ENCODE data around the gene SLC7A11. TPM values are rescaled to one million over a fixed set of nuclear protein-coding genes. Genes with fewer than 3 reads are reported as not detected.

The SLC7A11 gene
- total and polyA plus RNA-seq, 10 of the 15 experiments (the other 5 are each of a cell fraction or from before 2014, with no cell fraction given), result 1.6 to 9.8 (median 3.5) TPM

- TF ChIP-seq CTCF (IDR thresholded peaks at IDR 0.05 in 2 of 3, conservative IDR thresholded peaks at IDR 0.05 in 1 of 3; ENCODE audit: control insufficient read depth in 2 of 3, extremely low read depth in 1 of 3, insufficient read depth in 1 of 3, low read depth in 3 of 3, low read length in 3 of 3) (no peak), SMAD1 (IDR thresholded peaks at IDR 0.05; ENCODE audit: low read depth, partially characterized antibody) (no peak)
Observed at GRCh38 chr4:138224614-138225013, 17.5 kb downstream of the SLC7A11 start (continued).

- Histone ChIP-seq H3K9me3 (replicated peaks; ENCODE audit: control insufficient read depth, insufficient read depth, low read length) (no peaks in the 10 kb centered on the region), H3K4me2 (ENCODE audit: control insufficient read depth, insufficient read depth) (no peak overlapping the region), H3K27ac (ENCODE audit: control insufficient read depth, insufficient read depth) (no peak overlapping the region), H4K20me1 (ENCODE audit: control insufficient read depth, insufficient read depth) (no peaks in the 10 kb centered on the region), H3K36me3 (ENCODE audit: control insufficient read depth in 2 of 2, insufficient read depth in 2 of 2, low read length in 1 of 2) (no peaks in the 10 kb centered on the region), H3K9ac (ENCODE audit: control insufficient read depth, insufficient read depth, low read length) (no peak overlapping the region), H3K27me3 (replicated peaks in 1 of 2; ENCODE audit: control insufficient read depth in 2 of 2, insufficient read depth in 2 of 2, low read length in 1 of 2) (no peaks in the 10 kb centered on the region), H3K79me2 (ENCODE audit: control insufficient read depth, insufficient read depth, low read length) (no peaks in the 10 kb centered on the region), H3K4me1 (ENCODE audit: control insufficient read depth, insufficient read depth, low read length) (no peaks in the 10 kb centered on the region), H3K4me3 (no peak overlapping the region), H2AFZ (ENCODE audit: control insufficient read depth, low read depth, low read length) (peak overlapping the region; percentile 20; the same call in 1 of the 2 replicates)
- SMC1A ChIA-PET (ENCODE audit: uncharacterized antibody, unreplicated experiment), result interaction anchor here (0.5 to 1.9 kb wide), 7 partner anchors 10 to 838 kb away, joined by 3 to 14 read pairs (median 4); partner anchors contain the start of gene SLC7A11
- no TSS peak for BruUV-seq (replicated peaks)
- RAD21 ChIA-PET (ENCODE audit: unreplicated experiment), result interaction anchor here (1.0 to 1.2 kb wide), 3 partner anchors 14 to 33 kb away, joined by 3 to 5 read pairs (median 5); partner anchors contain the start of gene SLC7A11
- in situ Hi-C loops (cut with MboI) (loop anchor here (25.0 kb wide), 1 partner anchor 1089 kb away; the partner anchor contains the start of genes NAA15 and NDUFC1), intact Hi-C loops (cut with micrococcal nuclease; ENCODE audit: unreplicated experiment) (no loop called here)
- CTCF ChIA-PET, result interaction anchor here (0.9 to 1.0 kb wide), 2 partner anchors 9 to 19 kb away, joined by 3 read pairs; no protein-coding TSS in a partner anchor
- WGBS (ENCODE audit: insufficient coverage, insufficient replicate concordance, low lambda C conversion rate, missing lambda C conversion rate), result 67% methylated on average over 4 of the region's 4 CpGs
- DNase-seq (ENCODE audit: low read depth, low spot score), result no peak
- ATAC-seq, result peak; percentile 76
- TF ChIP-seq NFYB (IDR thresholded peaks at IDR 0.05; ENCODE audit: insufficient read depth, low read depth, low read length) (0 out of 2 replicates have a peak, but pooled peaks have one; percentile 5), IKZF1 (conservative IDR thresholded peaks at IDR 0.05) (no peak)
- POLR2A ChIA-PET, result interaction anchor here (0.6 kb wide), 1 partner anchor 17 kb away, joined by 5 read pairs; no protein-coding TSS in a partner anchor
- FAIRE-seq, result no peak
Observed at GRCh38 chr4:138223231-138223910, 18.8 kb downstream of the SLC7A11 start.
